ENCODE measurements around the gene N4BP3.

- TF ChIP-seq, protein P1, sequence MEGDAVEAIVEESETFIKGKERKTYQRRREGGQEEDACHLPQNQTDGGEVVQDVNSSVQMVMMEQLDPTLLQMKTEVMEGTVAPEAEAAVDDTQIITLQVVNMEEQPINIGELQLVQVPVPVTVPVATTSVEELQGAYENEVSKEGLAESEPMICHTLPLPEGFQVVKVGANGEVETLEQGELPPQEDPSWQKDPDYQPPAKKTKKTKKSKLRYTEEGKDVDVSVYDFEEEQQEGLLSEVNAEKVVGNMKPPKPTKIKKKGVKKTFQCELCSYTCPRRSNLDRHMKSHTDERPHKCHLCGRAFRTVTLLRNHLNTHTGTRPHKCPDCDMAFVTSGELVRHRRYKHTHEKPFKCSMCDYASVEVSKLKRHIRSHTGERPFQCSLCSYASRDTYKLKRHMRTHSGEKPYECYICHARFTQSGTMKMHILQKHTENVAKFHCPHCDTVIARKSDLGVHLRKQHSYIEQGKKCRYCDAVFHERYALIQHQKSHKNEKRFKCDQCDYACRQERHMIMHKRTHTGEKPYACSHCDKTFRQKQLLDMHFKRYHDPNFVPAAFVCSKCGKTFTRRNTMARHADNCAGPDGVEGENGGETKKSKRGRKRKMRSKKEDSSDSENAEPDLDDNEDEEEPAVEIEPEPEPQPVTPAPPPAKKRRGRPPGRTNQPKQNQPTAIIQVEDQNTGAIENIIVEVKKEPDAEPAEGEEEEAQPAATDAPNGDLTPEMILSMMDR (IDR thresholded peaks at IDR 0.05): no peak
- TF ChIP-seq ZFX (IDR thresholded peaks at IDR 0.05; ENCODE audit: borderline replicate concordance): no peak
These were observed 33.3 kb upstream of the N4BP3 start for GRCh38 chr5:178080056-178080455.
